Measurements from ENCODE around the gene RNF217. TPM values are rescaled to one million over a fixed set of nuclear protein-coding genes. Genes with fewer than 3 reads are reported as not detected.

RNF217 gene
- total RNA-seq, 1 donor from 2014 or later = 51.5 TPM

- TF ChIP-seq CTCF (IDR thresholded peaks at IDR 0.05) = no peak
- Mint-ChIP-seq H3K4me1 (ENCODE audit: low read depth) (peaks cover 99% of the 10 kb centered on the region), H3K9me3 (ENCODE audit: low read depth) (no peaks in the 10 kb centered on the region), H3K36me3 (ENCODE audit: low read depth) (peaks cover 10% of the 10 kb centered on the region), H3K27ac (ENCODE audit: unreplicated experiment) (peak overlapping the region; percentile 87), H3K27me3 (ENCODE audit: low read depth) (no peaks in the 10 kb centered on the region), H3K4me3 (ENCODE audit: unreplicated experiment) (no peak overlapping the region)
- no peak for DNase-seq (ENCODE audit: low spot score)
These were observed 20.4 kb downstream of the RNF217 start for GRCh38 chr6:124982669-124983068.

- no peak for DNase-seq (ENCODE audit: low spot score)
- Mint-ChIP-seq H3K4me3 (ENCODE audit: unreplicated experiment) (no peak overlapping the region), H3K36me3 (ENCODE audit: low read depth) (peaks cover 5% of the 10 kb centered on the region), H3K9me3 (ENCODE audit: low read depth) (no peaks in the 10 kb centered on the region), H3K27me3 (ENCODE audit: low read depth) (no peaks in the 10 kb centered on the region), H3K4me1 (ENCODE audit: low read depth) (peaks cover 99% of the 10 kb centered on the region), H3K27ac (ENCODE audit: unreplicated experiment) (peak overlapping the region; percentile 87)
- no peak for TF ChIP-seq CTCF (IDR thresholded peaks at IDR 0.05)
These were observed 21.3 kb downstream of the RNF217 start for GRCh38 chr6:124983383-124984083.

GRCh38 chr6:124984668-124985338 is 22.6 kb downstream of the RNF217 start:
- DNase-seq (ENCODE audit: low spot score) = no peak
- TF ChIP-seq CTCF (IDR thresholded peaks at IDR 0.05) = peak; percentile 14
- Mint-ChIP-seq H3K4me3 (ENCODE audit: unreplicated experiment) (no peak overlapping the region), H3K9me3 (ENCODE audit: low read depth) (no peaks in the 10 kb centered on the region), H3K27ac (ENCODE audit: unreplicated experiment) (peak overlapping the region; percentile 87), H3K27me3 (ENCODE audit: low read depth) (no peaks in the 10 kb centered on the region), H3K4me1 (ENCODE audit: low read depth) (peaks cover 90% of the 10 kb centered on the region), H3K36me3 (ENCODE audit: low read depth) (peaks cover under 1% of the 10 kb centered on the region)

- Mint-ChIP-seq H3K27ac (ENCODE audit: unreplicated experiment) (peak overlapping the region; percentile 87), H3K4me3 (ENCODE audit: unreplicated experiment) (no peak overlapping the region), H3K4me1 (ENCODE audit: low read depth) (peaks cover 81% of the 10 kb centered on the region), H3K36me3 (ENCODE audit: low read depth) (peaks cover 6% of the 10 kb centered on the region), H3K27me3 (ENCODE audit: low read depth) (no peaks in the 10 kb centered on the region), H3K9me3 (ENCODE audit: low read depth) (no peaks in the 10 kb centered on the region)
- no peak for DNase-seq (ENCODE audit: low spot score)
- TF ChIP-seq CTCF (IDR thresholded peaks at IDR 0.05) = no peak
These were observed 23.9 kb downstream of the RNF217 start for GRCh38 chr6:124986164-124986563.

- Mint-ChIP-seq H3K9me3 (ENCODE audit: low read depth) (no peaks in the 10 kb centered on the region), H3K4me1 (ENCODE audit: low read depth) (peaks cover 73% of the 10 kb centered on the region), H3K4me3 (ENCODE audit: unreplicated experiment) (peak overlapping the region; percentile 35), H3K36me3 (ENCODE audit: low read depth) (peaks cover 6% of the 10 kb centered on the region), H3K27ac (ENCODE audit: unreplicated experiment) (peak overlapping the region; percentile 88), H3K27me3 (ENCODE audit: low read depth) (no peaks in the 10 kb centered on the region)
- no peak for DNase-seq (ENCODE audit: low spot score)
- TF ChIP-seq CTCF (IDR thresholded peaks at IDR 0.05) = no peak
These were observed 25.1 kb downstream of the RNF217 start for GRCh38 chr6:124987291-124987690.

Measured in chondrocyte (in vitro differentiated cells).